ENCODE measurements around the gene CEACAM19. TPM values are rescaled to one million over a fixed set of nuclear protein-coding genes. Genes with fewer than 3 reads are reported as not detected.
"Not testable (repeated sequence)": the region's sequence is repeated elsewhere in the genome, so short reads cannot be mapped to it uniquely, and the experiment has no call there.

The CEACAM19 gene
- total RNA-seq, 6 experiments from 2014 or later, result 1.8 to 2.5 (median 2.1) TPM

- H3K9me3 Mint-ChIP-seq, result 0 out of 2 replicates have a peak, but pooled peaks cover 4% of the 10 kb centered on the region
- H3K27ac Mint-ChIP-seq, result peak overlapping the region; percentile 88
Observed at GRCh38 chr19:44626048-44626624, 45.1 kb upstream of the CEACAM19 start.

GRCh38 chr19:44627631-44628030 is 43.7 kb upstream of the CEACAM19 start:
- peaks cover 32% of the 10 kb centered on the region for H3K4me1 Mint-ChIP-seq (ENCODE audit: low read depth)
- H3K27me3 Mint-ChIP-seq (ENCODE audit: insufficient read depth), result peaks cover 2% of the 10 kb centered on the region
- TF ChIP-seq CTCF (IDR thresholded peaks at IDR 0.05), result no peak
- H3K4me3 Mint-ChIP-seq, result no peak overlapping the region
- H3K36me3 Mint-ChIP-seq (ENCODE audit: low read depth), result peaks cover 12% of the 10 kb centered on the region; the same call in 1 of the 2 replicates
- no peak overlapping the region for H3K27ac Mint-ChIP-seq
- 0 out of 2 replicates have a peak, but pooled peaks cover 4% of the 10 kb centered on the region for H3K9me3 Mint-ChIP-seq
- DNase-seq, result no peak

More at GRCh38 chr19:44626048-44626624, 45.1 kb upstream of the CEACAM19 start:
- Mint-ChIP-seq H3K27me3 (ENCODE audit: insufficient read depth) (peaks cover 2% of the 10 kb centered on the region), H3K4me3 (peak overlapping the region; percentile 43), H3K4me1 (ENCODE audit: low read depth) (peaks cover 35% of the 10 kb centered on the region), H3K36me3 (ENCODE audit: low read depth) (peaks cover 12% of the 10 kb centered on the region; the same call in 1 of the 2 replicates)
- TF ChIP-seq CTCF (IDR thresholded peaks at IDR 0.05), result no peak
- DNase-seq, result peak; percentile 93

GRCh38 chr19:44628793-44629192 is 42.5 kb upstream of the CEACAM19 start:
- no peak for DNase-seq
- Mint-ChIP-seq H3K4me3 (no peak overlapping the region), H3K27me3 (ENCODE audit: insufficient read depth) (peaks cover 2% of the 10 kb centered on the region; the same call in 1 of the 2 replicates), H3K27ac (no peak overlapping the region), H3K4me1 (ENCODE audit: low read depth) (peaks cover 29% of the 10 kb centered on the region), H3K9me3 (0 out of 2 replicates have a peak, but pooled peaks cover 4% of the 10 kb centered on the region), H3K36me3 (ENCODE audit: low read depth) (peaks cover 12% of the 10 kb centered on the region; the same call in 1 of the 2 replicates)
- TF ChIP-seq CTCF (IDR thresholded peaks at IDR 0.05), result no peak

GRCh38 chr19:44631611-44632010 is 39.7 kb upstream of the CEACAM19 start:
- peaks cover 43% of the 10 kb centered on the region for H3K4me1 Mint-ChIP-seq (ENCODE audit: low read depth)

GRCh38 chr19:44634058-44634457 is 37.2 kb upstream of the CEACAM19 start:
- H3K36me3 Mint-ChIP-seq (ENCODE audit: low read depth); DNase-seq; H3K27ac Mint-ChIP-seq; H3K9me3 Mint-ChIP-seq; H3K4me3 Mint-ChIP-seq; H3K27me3 Mint-ChIP-seq (ENCODE audit: insufficient read depth): not testable (repeated sequence)
- H3K4me1 Mint-ChIP-seq (ENCODE audit: low read depth), result peaks cover 39% of the 10 kb centered on the region

More at GRCh38 chr19:44631611-44632010, 39.7 kb upstream of the CEACAM19 start:
- 0 out of 2 replicates have a peak, but pooled peaks cover 12% of the 10 kb centered on the region for H3K36me3 Mint-ChIP-seq (ENCODE audit: low read depth)
- H3K4me3 Mint-ChIP-seq; H3K27ac Mint-ChIP-seq; DNase-seq; H3K9me3 Mint-ChIP-seq; H3K27me3 Mint-ChIP-seq (ENCODE audit: insufficient read depth): not testable (repeated sequence)

- Mint-ChIP-seq H3K4me3 (no peak overlapping the region), H3K36me3 (ENCODE audit: low read depth) (0 out of 2 replicates have a peak, but pooled peaks cover 4% of the 10 kb centered on the region), H3K4me1 (ENCODE audit: low read depth) (peaks cover 42% of the 10 kb centered on the region), H3K27ac (no peak overlapping the region), H3K9me3 (no peaks in the 10 kb centered on the region), H3K27me3 (ENCODE audit: insufficient read depth) (no peaks in the 10 kb centered on the region)
- no peak for TF ChIP-seq CTCF (IDR thresholded peaks at IDR 0.05)
- no peak for DNase-seq
Observed at GRCh38 chr19:44634785-44635184, 36.5 kb upstream of the CEACAM19 start.
